HepG2 (cell line): Measurements from ENCODE around the gene HSD17B8. TPM values are rescaled to one million over a fixed set of nuclear protein-coding genes. Genes with fewer than 3 reads are reported as not detected.
A peak's percentile ranks its signal among the peaks of the same experiment; 100 is the strongest.

Experiments
- ARNT ChIP-seq: fragments of 450-650 bp; IDR thresholded peaks from 2 replicates; pipeline ENCODE4 v1.6.1; 2017
- POLR2G ChIP-seq: fragments of 200-400 bp; formaldehyde crosslinking; IDR thresholded peaks from 2 replicates; pipeline ENCODE4 v1.6.1; 2018; ENCODE audit warnings: mild to moderate bottlenecking, low read depth, low read length, moderate library complexity
- ZNF331 ChIP-seq: sonication (generic); formaldehyde crosslinking; IDR thresholded peaks from 2 replicates; pipeline ENCODE4 v1.4.0; 2020; ENCODE audit warnings: missing genetic modification reagents
- ZNF720 ChIP-seq: sonication (generic); formaldehyde crosslinking; IDR thresholded peaks from 2 replicates; pipeline ENCODE4 v1.4.0; 2020; ENCODE audit warnings: missing genetic modification reagents
- polyA plus RNA-seq, 8 experiments: library from polyadenylated mRNA; depleted of rRNA in 3 of 8; stranded (reverse) in 7 of 8; unstranded in 1 of 8; fragments of >200 nt; fragmentation: Illumina TruSeq in 4 of 8; extraction: Trizol in 4 of 8; gene quantifications; 2 replicates each; pipeline versions ENCODE4 v1.2.1 to v1.2.3, GENCODE V29; 2011 to 2016; ENCODE audit warnings: low read depth in 4 of 8, missing spikeins in 1 of 8, mixed read lengths in 1 of 8; ENCODE audit not compliant: insufficient read depth in 1 of 8
- total RNA-seq, 5 experiments: library from RNA; depleted of rRNA; stranded (reverse); fragments of >200 nt; fragmentation: Illumina TruSeq; extraction: Trizol; gene quantifications; 2 replicates each; pipeline ENCODE4 v1.2.3, GENCODE V29; 2016; ENCODE audit warnings: low read depth in 1 of 5
- TF ChIP-seq, protein P1 (sequence below): sonication (generic); formaldehyde crosslinking; IDR thresholded peaks from 2 replicates; pipeline ENCODE4 v1.4.0; 2020; ENCODE audit warnings: mild to moderate bottlenecking, missing genetic modification reagents, borderline replicate concordance
- TF ChIP-seq, protein P2 (sequence below): sonication (generic); formaldehyde crosslinking; IDR thresholded peaks from 2 replicates; pipeline ENCODE4 v1.4.0; 2020; ENCODE audit warnings: missing genetic modification reagents
- TF ChIP-seq, protein P3 (sequence below): sonication (generic); formaldehyde crosslinking; IDR thresholded peaks from 2 replicates; pipeline ENCODE4 v1.9.0; 2021; ENCODE audit warnings: missing genetic modification reagents, borderline replicate concordance
- TF ChIP-seq, protein P4 (sequence below): sonication (generic); formaldehyde crosslinking; IDR thresholded peaks from 2 replicates; pipeline ENCODE4 v1.8.1; 2022; ENCODE audit warnings: mild to moderate bottlenecking, missing genetic modification reagents
- TF ChIP-seq, protein P5 (sequence below): sonication (generic); formaldehyde crosslinking; IDR thresholded peaks from 2 replicates; pipeline ENCODE4 v1.8.0; 2022; ENCODE audit warnings: low read depth, missing genetic modification reagents
- TF ChIP-seq, protein P6 (sequence below): sonication (generic); formaldehyde crosslinking; IDR thresholded peaks from 2 replicates; pipeline ENCODE4 v1.4.0; 2020; ENCODE audit warnings: missing genetic modification reagents

Gene HSD17B8
- total and polyA plus RNA-seq, 2 of the 13 experiments (the other 11 are each of a cell fraction or from before 2014, with no cell fraction given) = 12.6 to 20.1 TPM

DNA sequence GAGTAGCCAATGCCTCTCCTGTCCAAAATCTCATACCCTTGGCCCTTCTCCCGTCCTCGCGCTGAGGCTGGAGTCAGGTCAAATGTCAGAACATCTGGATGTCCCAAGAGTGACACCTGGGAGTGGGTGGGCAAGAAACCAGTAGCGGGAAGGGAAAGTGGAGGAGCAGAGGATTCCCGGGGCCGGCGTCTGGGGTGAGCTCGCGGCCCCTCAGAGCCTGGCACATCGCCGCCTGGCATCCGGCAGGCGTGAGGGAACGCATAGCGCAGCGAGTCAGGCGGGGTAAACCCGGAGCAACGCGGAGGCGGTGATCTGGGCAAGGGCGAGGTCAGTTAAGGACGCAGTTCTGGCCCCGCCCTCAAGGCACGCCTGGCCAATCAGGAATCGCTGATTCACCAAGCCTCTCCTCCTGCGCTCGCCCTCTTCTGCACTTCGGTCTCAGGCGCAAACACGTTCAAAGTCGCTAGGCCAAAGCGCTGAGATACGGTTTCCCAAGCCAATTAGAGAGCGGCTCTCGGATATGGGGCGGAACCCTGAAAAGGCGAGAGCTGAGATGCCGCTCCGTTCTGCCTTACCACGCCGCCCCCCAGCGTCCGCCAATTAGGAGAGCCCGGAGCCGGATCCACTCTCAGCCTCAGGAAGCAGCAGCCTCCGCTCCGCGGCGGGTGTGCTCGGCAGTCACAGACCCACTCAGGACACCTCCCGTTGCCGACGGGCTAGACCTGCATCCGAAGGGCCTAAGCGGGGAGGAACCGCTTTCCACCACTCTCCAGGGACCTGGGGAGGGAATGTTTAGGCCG, 44.7 kb downstream of the HSD17B8 start (continued):
- TF ChIP-seq, protein P1, sequence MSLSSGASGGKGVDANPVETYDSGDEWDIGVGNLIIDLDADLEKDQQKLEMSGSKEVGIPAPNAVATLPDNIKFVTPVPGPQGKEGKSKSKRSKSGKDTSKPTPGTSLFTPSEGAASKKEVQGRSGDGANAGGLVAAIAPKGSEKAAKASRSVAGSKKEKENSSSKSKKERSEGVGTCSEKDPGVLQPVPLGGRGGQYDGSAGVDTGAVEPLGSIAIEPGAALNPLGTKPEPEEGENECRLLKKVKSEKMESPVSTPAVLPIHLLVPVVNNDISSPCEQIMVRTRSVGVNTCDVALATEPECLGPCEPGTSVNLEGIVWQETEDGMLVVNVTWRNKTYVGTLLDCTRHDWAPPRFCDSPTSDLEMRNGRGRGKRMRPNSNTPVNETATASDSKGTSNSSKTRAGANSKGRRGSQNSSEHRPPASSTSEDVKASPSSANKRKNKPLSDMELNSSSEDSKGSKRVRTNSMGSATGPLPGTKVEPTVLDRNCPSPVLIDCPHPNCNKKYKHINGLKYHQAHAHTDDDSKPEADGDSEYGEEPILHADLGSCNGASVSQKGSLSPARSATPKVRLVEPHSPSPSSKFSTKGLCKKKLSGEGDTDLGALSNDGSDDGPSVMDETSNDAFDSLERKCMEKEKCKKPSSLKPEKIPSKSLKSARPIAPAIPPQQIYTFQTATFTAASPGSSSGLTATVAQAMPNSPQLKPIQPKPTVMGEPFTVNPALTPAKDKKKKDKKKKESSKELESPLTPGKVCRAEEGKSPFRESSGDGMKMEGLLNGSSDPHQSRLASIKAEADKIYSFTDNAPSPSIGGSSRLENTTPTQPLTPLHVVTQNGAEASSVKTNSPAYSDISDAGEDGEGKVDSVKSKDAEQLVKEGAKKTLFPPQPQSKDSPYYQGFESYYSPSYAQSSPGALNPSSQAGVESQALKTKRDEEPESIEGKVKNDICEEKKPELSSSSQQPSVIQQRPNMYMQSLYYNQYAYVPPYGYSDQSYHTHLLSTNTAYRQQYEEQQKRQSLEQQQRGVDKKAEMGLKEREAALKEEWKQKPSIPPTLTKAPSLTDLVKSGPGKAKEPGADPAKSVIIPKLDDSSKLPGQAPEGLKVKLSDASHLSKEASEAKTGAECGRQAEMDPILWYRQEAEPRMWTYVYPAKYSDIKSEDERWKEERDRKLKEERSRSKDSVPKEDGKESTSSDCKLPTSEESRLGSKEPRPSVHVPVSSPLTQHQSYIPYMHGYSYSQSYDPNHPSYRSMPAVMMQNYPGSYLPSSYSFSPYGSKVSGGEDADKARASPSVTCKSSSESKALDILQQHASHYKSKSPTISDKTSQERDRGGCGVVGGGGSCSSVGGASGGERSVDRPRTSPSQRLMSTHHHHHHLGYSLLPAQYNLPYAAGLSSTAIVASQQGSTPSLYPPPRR = peak; percentile 45
- TF ChIP-seq POLR2G (peak; percentile 97), ZNF331 (CRISPR knock-in tag) (peak; percentile 38; the same call in 1 of the 2 replicates), ZNF720 (CRISPR knock-in tag) (peak; percentile 79; the same call in 1 of the 2 replicates), ARNT (no peak)
- TF ChIP-seq, protein P2, sequence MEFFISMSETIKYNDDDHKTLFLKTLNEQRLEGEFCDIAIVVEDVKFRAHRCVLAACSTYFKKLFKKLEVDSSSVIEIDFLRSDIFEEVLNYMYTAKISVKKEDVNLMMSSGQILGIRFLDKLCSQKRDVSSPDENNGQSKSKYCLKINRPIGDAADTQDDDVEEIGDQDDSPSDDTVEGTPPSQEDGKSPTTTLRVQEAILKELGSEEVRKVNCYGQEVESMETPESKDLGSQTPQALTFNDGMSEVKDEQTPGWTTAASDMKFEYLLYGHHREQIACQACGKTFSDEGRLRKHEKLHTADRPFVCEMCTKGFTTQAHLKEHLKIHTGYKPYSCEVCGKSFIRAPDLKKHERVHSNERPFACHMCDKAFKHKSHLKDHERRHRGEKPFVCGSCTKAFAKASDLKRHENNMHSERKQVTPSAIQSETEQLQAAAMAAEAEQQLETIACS = no peak; the same call in 1 of the 2 replicates
- TF ChIP-seq, protein P3, sequence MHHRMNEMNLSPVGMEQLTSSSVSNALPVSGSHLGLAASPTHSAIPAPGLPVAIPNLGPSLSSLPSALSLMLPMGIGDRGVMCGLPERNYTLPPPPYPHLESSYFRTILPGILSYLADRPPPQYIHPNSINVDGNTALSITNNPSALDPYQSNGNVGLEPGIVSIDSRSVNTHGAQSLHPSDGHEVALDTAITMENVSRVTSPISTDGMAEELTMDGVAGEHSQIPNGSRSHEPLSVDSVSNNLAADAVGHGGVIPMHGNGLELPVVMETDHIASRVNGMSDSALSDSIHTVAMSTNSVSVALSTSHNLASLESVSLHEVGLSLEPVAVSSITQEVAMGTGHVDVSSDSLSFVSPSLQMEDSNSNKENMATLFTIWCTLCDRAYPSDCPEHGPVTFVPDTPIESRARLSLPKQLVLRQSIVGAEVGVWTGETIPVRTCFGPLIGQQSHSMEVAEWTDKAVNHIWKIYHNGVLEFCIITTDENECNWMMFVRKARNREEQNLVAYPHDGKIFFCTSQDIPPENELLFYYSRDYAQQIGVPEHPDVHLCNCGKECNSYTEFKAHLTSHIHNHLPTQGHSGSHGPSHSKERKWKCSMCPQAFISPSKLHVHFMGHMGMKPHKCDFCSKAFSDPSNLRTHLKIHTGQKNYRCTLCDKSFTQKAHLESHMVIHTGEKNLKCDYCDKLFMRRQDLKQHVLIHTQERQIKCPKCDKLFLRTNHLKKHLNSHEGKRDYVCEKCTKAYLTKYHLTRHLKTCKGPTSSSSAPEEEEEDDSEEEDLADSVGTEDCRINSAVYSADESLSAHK (CRISPR knock-in tag) = no peak
- TF ChIP-seq, protein P4, sequence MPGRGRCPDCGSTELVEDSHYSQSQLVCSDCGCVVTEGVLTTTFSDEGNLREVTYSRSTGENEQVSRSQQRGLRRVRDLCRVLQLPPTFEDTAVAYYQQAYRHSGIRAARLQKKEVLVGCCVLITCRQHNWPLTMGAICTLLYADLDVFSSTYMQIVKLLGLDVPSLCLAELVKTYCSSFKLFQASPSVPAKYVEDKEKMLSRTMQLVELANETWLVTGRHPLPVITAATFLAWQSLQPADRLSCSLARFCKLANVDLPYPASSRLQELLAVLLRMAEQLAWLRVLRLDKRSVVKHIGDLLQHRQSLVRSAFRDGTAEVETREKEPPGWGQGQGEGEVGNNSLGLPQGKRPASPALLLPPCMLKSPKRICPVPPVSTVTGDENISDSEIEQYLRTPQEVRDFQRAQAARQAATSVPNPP (CRISPR knock-in tag) = peak; percentile 80; the same call in 1 of the 2 replicates
- TF ChIP-seq, protein P5, sequence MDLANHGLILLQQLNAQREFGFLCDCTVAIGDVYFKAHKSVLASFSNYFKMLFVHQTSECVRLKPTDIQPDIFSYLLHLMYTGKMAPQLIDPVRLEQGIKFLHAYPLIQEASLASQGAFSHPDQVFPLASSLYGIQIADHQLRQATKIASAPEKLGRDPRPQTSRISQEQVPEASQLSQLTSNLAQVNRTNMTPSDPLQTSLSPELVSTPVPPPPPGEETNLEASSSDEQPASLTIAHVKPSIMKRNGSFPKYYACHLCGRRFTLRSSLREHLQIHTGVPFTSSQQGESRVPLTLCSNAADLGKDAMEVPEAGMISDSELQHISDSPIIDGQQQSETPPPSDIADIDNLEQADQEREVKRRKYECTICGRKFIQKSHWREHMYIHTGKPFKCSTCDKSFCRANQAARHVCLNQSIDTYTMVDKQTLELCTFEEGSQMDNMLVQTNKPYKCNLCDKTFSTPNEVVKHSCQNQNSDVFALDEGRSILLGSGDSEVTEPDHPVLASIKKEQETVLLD (CRISPR knock-in tag) = no peak
- TF ChIP-seq, protein P6, sequence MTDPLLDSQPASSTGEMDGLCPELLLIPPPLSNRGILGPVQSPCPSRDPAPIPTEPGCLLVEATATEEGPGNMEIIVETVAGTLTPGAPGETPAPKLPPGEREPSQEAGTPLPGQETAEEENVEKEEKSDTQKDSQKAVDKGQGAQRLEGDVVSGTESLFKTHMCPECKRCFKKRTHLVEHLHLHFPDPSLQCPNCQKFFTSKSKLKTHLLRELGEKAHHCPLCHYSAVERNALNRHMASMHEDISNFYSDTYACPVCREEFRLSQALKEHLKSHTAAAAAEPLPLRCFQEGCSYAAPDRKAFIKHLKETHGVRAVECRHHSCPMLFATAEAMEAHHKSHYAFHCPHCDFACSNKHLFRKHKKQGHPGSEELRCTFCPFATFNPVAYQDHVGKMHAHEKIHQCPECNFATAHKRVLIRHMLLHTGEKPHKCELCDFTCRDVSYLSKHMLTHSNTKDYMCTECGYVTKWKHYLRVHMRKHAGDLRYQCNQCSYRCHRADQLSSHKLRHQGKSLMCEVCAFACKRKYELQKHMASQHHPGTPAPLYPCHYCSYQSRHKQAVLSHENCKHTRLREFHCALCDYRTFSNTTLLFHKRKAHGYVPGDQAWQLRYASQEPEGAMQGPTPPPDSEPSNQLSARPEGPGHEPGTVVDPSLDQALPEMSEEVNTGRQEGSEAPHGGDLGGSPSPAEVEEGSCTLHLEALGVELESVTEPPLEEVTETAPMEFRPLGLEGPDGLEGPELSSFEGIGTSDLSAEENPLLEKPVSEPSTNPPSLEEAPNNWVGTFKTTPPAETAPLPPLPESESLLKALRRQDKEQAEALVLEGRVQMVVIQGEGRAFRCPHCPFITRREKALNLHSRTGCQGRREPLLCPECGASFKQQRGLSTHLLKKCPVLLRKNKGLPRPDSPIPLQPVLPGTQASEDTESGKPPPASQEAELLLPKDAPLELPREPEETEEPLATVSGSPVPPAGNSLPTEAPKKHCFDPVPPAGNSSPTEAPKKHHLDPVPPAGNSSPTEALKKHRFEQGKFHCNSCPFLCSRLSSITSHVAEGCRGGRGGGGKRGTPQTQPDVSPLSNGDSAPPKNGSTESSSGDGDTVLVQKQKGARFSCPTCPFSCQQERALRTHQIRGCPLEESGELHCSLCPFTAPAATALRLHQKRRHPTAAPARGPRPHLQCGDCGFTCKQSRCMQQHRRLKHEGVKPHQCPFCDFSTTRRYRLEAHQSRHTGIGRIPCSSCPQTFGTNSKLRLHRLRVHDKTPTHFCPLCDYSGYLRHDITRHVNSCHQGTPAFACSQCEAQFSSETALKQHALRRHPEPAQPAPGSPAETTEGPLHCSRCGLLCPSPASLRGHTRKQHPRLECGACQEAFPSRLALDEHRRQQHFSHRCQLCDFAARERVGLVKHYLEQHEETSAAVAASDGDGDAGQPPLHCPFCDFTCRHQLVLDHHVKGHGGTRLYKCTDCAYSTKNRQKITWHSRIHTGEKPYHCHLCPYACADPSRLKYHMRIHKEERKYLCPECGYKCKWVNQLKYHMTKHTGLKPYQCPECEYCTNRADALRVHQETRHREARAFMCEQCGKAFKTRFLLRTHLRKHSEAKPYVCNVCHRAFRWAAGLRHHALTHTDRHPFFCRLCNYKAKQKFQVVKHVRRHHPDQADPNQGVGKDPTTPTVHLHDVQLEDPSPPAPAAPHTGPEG (CRISPR knock-in tag) = peak; percentile 62
